CD4-positive, alpha-beta T cell treated with Interleukin-6 at 100 ng/mL for 8 hours (primary cell): Measurements from ENCODE around the gene NAE1.

ENCODE experiments used
- DNase-seq: peaks from one replicate; pipeline ENCODE4 v3.0.0-alpha.2; 2020; ENCODE audit warnings: mixed read lengths, low spot score

The NAE1 gene

GRCh38 chr16:66850115-66850815, 19.5 kb upstream of the NAE1 start:
- DNase-seq: no peak

GRCh38 chr16:66849549-66849948, 18.8 kb upstream of the NAE1 start:
- no peak for DNase-seq

DNA sequence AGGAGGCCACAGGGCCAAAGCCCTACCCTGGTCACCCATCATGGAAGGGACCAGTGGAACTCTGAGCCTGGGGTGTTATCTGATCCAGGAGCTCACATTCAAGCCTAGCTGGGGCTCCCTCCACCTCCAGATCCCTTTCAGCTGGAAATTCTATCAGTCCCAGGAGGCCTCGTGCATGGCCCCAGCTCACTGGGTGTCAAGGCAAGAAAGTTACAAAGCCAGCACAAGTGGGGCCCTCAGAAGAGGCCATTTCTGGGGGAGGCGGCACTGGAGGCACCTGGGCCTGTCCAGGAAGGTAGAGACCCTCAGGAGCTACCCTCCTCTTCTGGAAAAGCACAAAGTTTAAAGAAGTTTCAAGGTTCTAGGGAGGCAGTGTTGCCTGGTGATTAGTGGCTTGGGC, 18.2 kb upstream of the NAE1 start:
- DNase-seq: no peak

DNA sequence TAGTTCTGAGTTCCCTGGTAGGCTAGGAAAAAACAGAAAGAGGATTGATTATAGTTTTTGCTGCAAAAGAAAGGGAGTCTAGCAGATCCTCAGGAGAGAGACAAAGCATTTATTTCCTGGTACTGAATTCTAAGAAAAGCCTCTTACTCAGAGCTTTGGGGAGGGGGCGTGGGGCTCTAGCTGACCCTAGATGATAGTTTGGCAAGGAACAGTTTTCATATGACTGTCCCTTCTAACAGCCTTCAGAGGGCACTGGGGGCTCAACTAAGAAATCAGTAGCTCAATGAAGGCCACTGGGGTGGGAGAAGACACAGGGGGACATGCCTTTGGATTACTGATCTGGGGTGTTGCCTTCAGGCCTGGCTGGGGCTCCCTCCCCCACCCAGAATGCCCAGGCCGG, 17.4 kb upstream of the NAE1 start:
- DNase-seq: no peak

DNA sequence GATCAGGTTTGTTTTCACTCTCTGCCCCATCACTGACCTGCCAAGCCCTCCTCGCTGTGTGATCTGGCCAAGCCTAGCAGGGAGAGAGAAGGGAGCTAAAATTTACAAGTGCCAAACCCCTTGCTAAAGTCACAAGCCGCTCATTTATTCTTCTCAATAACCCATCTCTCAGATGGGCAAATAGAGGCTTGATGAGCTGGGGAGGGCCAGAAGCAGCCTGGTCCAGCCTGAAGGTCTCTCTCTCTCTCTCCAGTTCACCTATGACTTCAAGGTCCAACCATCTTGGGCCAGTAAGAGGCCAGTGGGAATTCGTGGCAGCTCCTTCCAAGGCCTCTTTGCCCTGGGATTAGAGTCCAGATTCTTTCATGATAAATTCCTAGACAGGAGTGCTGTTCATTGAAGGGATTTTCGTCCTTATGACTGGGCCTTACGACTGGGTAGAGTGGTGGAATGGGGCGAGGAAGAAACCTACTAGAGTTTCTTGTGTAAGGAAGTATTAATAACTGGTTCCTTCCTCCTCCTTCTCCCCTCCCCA, 16.8 kb upstream of the NAE1 start:
- no peak for DNase-seq

- no peak for DNase-seq
Measured at GRCh38 chr16:66846831-66847230, 16.1 kb upstream of the NAE1 start.

DNA sequence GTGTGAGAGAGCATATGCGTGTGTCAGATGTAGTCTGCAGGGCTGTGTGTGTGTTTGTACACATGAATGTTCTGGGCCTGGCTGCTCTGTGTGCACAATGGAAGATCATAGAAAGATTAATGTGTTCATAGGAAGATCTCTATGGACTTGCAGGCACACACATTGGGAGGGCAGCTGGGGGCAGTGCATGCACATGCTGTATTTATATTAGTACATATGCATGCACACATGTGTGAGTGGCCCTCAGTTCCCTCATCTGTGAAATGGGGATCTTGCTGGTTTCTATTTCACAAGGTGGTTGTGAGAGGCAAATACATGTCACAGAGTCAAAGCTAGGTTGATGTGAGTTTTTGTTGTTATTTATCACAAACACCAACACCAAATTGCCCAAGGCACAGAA, 15.5 kb upstream of the NAE1 start:
- no peak for DNase-seq

GRCh38 chr16:66845791-66846221, 15.0 kb upstream of the NAE1 start:
- no peak for DNase-seq

DNA sequence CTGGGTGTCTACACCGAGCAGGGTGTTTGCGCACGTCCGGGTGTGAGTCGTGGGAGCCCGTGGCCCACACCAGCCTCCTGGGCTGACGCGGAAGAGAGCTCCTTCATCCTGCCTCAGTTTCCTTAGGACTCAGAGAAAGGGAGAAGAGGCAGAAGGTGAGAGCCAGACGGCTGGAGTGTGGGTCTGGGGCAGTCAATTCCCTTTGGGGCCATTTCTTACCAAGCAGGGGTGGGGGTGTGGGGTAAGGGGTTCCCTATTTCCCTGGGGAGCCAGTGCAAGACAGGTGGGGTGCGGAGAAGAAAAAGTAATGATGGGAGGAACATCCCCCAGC, 14.3 kb upstream of the NAE1 start:
- DNase-seq: no peak

- no peak for DNase-seq
Measured at GRCh38 chr16:66844342-66845079, 13.7 kb upstream of the NAE1 start, which contains the start of gene CA7. CA7 (plus strand) TSS chr16:66844414; CDS start chr16:66844488, 74 bp downstream.

- no peak for DNase-seq
Measured at GRCh38 chr16:66844009-66844341, 13.2 kb upstream of the NAE1 start.

- no peak for DNase-seq
Measured at GRCh38 chr16:66843191-66843590, 12.4 kb upstream of the NAE1 start.

GRCh38 chr16:66842765-66843164, 12.0 kb upstream of the NAE1 start:
- no peak for DNase-seq

DNA sequence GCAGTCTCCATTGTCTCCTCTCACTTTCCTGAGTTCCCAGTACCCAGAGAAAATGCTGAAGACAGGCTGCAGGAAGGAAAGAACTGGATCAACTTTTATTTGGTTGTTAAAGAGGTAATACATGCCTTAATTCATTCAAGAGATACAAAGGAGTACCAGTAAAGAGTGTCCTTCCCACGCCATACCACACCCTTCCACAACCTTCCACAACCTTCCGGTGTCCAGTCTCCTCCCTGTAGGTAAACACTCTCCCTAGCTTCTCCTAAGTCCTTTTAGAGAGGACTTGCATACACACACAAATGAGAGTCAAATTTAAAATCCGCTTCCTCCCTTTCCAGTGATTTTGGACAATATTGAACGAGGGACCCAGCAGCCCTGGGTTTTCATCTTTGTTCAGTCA, 10.6 kb upstream of the NAE1 start:
- DNase-seq: no peak

DNA sequence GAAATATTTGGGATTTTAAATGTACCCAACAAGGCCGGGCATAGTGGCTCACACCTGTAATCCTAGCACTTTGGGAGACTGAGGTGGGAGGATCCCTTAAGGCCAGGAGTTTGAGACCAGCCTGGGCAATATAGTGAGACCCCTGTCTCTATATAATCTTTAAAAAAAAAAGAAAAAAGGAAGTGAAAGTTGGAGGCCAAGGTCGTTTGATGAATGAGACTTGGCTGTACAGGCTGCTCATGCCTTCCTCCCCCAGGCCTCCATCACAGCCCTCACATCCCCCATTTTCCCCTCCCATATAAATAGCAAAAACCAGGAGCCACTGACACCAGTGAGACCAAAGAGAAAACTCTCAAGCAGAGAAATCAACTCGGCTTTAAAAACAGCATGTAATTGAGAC, 10.1 kb upstream of the NAE1 start:
- no peak for DNase-seq

- DNase-seq: no peak
Measured at GRCh38 chr16:66834746-66835145, 4.0 kb upstream of the NAE1 start.

DNA sequence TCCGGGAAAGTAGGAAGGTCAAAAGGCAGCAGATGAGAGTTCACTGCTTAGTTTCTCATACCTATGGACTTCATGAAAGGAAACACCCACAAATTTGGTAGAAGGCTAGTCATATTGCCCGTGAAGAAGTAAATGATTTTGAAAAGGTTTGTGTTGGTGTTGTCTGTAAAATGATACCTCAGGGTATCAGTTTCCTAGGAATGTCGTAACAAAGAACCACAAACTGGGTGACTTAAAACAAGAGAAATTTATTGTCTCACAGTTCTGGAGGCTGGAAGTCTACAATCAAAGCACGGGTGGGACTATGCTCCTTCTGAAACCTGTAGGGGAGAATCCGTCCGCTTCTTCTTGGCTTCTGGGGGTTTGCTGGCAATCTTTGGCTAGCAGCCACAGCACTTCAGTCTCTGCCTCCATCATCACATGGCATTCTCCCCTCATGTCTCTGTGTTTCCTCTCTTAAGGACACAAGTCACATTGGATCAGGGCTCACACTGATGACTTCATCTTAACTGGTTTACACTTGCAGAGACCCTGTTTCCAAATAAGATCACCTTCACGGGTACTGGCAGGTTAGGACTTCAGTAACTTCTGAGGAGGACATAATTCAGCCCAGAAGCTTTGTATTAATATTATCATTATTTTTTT, 2.0 kb upstream of the NAE1 start:
- DNase-seq: no peak

- no peak for DNase-seq
Measured at GRCh38 chr16:66832190-66832589, 1.4 kb upstream of the NAE1 start.

DNA sequence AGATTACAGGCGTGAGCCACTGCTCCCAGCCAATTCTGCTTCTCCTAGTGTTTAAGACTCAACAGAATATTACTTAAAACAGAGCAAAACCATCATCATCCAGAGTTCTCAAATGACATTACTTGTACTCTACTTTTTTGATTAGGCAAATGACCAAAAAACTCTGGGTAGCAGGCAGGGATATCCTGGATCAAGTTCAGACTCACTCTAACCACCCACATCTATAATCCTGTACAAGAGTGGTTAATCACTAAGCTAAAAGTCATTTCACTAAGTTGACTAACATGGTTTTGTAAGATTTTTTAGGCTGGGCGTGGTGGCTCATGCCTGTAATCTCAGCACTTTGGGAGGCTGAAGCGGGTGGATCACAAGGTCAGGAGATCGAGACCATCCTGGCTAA, 6.8 kb downstream of the NAE1 start:
- DNase-seq: no peak

DNA sequence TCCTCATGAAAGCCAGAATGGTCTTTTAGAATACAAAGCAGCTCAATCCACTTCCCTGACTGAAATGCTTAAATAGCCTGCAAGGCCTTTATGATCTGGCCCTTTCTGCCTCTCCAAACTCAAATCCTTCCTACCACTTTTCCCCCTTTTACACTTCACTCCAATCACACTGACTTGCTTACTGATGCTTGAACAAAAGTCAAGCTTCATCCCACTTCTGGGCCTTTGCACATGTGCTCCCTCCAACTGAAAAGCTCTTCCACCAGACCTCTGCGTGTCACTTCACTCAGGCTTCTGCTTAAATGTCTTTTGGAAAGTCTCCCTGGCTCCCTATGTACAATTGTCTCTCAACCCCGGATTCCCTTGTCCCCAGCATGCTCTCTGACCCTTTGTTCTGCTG, 16.0 kb downstream of the NAE1 start:
- no peak for DNase-seq

DNA sequence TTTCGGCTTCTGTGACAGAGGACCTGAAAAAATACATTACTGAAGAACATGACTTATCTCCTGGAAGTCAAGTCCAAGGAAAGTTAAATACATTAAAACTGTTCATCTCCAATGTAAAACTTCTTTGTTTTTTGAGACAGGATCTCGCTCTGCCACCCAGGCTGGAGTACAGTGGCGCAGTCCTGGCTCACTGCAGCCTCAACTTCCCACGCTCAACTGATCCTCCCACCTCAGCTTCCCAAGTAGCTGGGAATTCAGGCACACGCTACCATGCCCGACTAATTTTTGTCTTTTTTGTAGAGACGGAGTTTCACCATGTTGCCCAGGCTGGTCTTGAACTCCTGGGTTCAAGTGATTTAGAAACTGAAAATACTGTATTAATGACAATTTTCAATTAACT, 19.7 kb downstream of the NAE1 start:
- no peak for DNase-seq

- no peak for DNase-seq
Measured at GRCh38 chr16:66810391-66810790, 20.4 kb downstream of the NAE1 start.

DNA sequence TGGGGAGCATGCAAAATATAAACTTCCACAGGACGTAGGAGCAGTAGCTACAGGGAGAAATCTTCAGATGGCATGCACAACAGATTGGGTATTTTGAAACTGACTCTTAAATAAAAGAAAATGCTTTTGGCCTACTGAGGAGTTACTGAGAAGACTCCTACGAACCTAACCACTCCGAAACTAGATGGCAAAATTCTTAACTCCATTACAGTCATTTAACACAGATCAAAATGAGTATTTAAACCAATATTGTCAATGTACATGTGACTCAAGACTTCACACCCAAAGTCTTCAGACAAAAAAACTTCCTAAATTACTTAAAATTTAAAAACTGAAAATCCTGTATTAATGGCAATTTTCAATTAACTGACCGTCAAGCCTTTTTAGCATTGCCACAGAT, 21.0 kb downstream of the NAE1 start:
- no peak for DNase-seq
